WTC11 (cell line): Measurements from ENCODE around the gene CRTC2. TPM values are rescaled to one million over a fixed set of nuclear protein-coding genes. Genes with fewer than 3 reads are reported as not detected.

ENCODE experiments used
- CDX4 ChIP-seq: fragments of 250-450 bp; sonication (Bioruptor Pico); IDR thresholded peaks from 2 replicates; pipeline ENCODE4 v1.9.0; 2021; ENCODE audit warnings: moderate library complexity, mild to moderate bottlenecking, inconsistent platforms, borderline replicate concordance
- E2F4 ChIP-seq: sonication (generic); formaldehyde crosslinking; IDR thresholded peaks from 2 replicates; pipeline ENCODE4 v1.8.1; 2022; ENCODE audit warnings: low read depth, mild to moderate bottlenecking, moderate library complexity, missing genetic modification reagents, borderline replicate concordance
- ELF4 ChIP-seq: sonication (generic); formaldehyde crosslinking; IDR thresholded peaks from 2 replicates; pipeline ENCODE4 v1.8.1; 2022; ENCODE audit warnings: low read depth, mild to moderate bottlenecking, moderate library complexity, missing genetic modification reagents
- GRHL2 ChIP-seq: fragments of 250-450 bp; sonication (Bioruptor Pico); IDR thresholded peaks from 2 replicates; pipeline ENCODE4 v1.8.0; 2022; ENCODE audit warnings: mild to moderate bottlenecking, moderate library complexity; ENCODE audit not compliant: insufficient replicate concordance, severe bottlenecking
- GTF2I ChIP-seq: fragments of 250-450 bp; sonication (Bioruptor Pico); conservative IDR thresholded peaks from 2 replicates; pipeline ENCODE4 v1.4.0; 2021; ENCODE audit warnings: mild to moderate bottlenecking
- HMGA2 ChIP-seq: fragments of 250-450 bp; sonication (Bioruptor Pico); IDR thresholded peaks from 2 replicates; pipeline ENCODE4 v1.4.0; 2021; ENCODE audit warnings: mild to moderate bottlenecking, moderate library complexity
- MAX ChIP-seq: sonication (generic); formaldehyde crosslinking; IDR thresholded peaks from 2 replicates; pipeline ENCODE4 v1.8.0; 2022; ENCODE audit warnings: mild to moderate bottlenecking, missing genetic modification reagents
- NR1H2 ChIP-seq: sonication (generic); formaldehyde crosslinking; IDR thresholded peaks from 2 replicates; pipeline ENCODE4 v1.9.0; 2021; ENCODE audit warnings: mild to moderate bottlenecking, moderate library complexity, missing genetic modification reagents
- PREB ChIP-seq: sonication (generic); formaldehyde crosslinking; IDR thresholded peaks from 2 replicates; pipeline ENCODE4 v1.8.1; 2022; ENCODE audit warnings: mild to moderate bottlenecking, missing genetic modification reagents, moderate library complexity, borderline replicate concordance
- SOX15 ChIP-seq: fragments of 250-450 bp; sonication (Bioruptor Pico); IDR thresholded peaks from 2 replicates; pipeline ENCODE4 v1.9.0; 2021; ENCODE audit warnings: mild to moderate bottlenecking
- SP1 ChIP-seq: sonication (generic); formaldehyde crosslinking; conservative IDR thresholded peaks from 2 replicates; pipeline ENCODE4 v1.8.1; 2022; ENCODE audit warnings: missing genetic modification reagents
- TP53 ChIP-seq: sonication (generic); formaldehyde crosslinking; IDR thresholded peaks from 2 replicates; pipeline ENCODE4 v1.8.1; 2023; ENCODE audit warnings: mild to moderate bottlenecking, missing genetic modification reagents
- ZNF138 ChIP-seq: sonication (generic); formaldehyde crosslinking; conservative IDR thresholded peaks from 2 replicates; pipeline ENCODE4 v1.8.1; 2022; ENCODE audit warnings: mild to moderate bottlenecking, moderate library complexity, missing genetic modification reagents
- ZNF219 ChIP-seq: sonication (generic); formaldehyde crosslinking; IDR thresholded peaks from 2 replicates; pipeline ENCODE4 v1.8.0; 2023; ENCODE audit warnings: missing genetic modification reagents, mild to moderate bottlenecking, borderline replicate concordance
- ZNF232 ChIP-seq: sonication (generic); formaldehyde crosslinking; IDR thresholded peaks from 2 replicates; pipeline ENCODE4 v1.8.0; 2022; ENCODE audit warnings: mild to moderate bottlenecking, missing genetic modification reagents
- ZNF416 ChIP-seq: fragments of 250-450 bp; sonication (Bioruptor Pico); IDR thresholded peaks from 2 replicates; pipeline ENCODE4 v1.9.0; 2021; ENCODE audit warnings: mild to moderate bottlenecking, inconsistent platforms
- ZNF532 ChIP-seq: fragments of 250-450 bp; sonication (Bioruptor Pico); IDR thresholded peaks from 2 replicates; pipeline ENCODE4 v1.9.0; 2021; ENCODE audit warnings: mild to moderate bottlenecking, borderline replicate concordance
- total RNA-seq: library from RNA; stranded (reverse); gene quantifications from 3 replicates; pipeline ENCODE4 v1.2.3, GENCODE V29; 2021
- TF ChIP-seq, protein P1 (sequence below): sonication (generic); formaldehyde crosslinking; conservative IDR thresholded peaks from 2 replicates; pipeline ENCODE4 v1.8.1; 2023; ENCODE audit warnings: mild to moderate bottlenecking, low read depth, missing genetic modification reagents, moderate library complexity
- TF ChIP-seq, protein P2 (sequence below): sonication (generic); formaldehyde crosslinking; IDR thresholded peaks from 2 replicates; pipeline ENCODE4 v1.8.0; 2022; ENCODE audit warnings: mild to moderate bottlenecking, missing genetic modification reagents
- TF ChIP-seq, protein P3 (sequence below): fragments of 250-450 bp; sonication (Bioruptor Pico); IDR thresholded peaks from 2 replicates; pipeline ENCODE4 v1.9.0; 2021; ENCODE audit warnings: mild to moderate bottlenecking
- TF ChIP-seq, protein P4 (sequence below): sonication (generic); formaldehyde crosslinking; IDR thresholded peaks from 2 replicates; pipeline ENCODE4 v1.8.0; 2022; ENCODE audit warnings: mild to moderate bottlenecking, missing genetic modification reagents

CRTC2 gene
- total RNA-seq, 1 experiment from 2014 or later, result 43.7 TPM

DNA sequence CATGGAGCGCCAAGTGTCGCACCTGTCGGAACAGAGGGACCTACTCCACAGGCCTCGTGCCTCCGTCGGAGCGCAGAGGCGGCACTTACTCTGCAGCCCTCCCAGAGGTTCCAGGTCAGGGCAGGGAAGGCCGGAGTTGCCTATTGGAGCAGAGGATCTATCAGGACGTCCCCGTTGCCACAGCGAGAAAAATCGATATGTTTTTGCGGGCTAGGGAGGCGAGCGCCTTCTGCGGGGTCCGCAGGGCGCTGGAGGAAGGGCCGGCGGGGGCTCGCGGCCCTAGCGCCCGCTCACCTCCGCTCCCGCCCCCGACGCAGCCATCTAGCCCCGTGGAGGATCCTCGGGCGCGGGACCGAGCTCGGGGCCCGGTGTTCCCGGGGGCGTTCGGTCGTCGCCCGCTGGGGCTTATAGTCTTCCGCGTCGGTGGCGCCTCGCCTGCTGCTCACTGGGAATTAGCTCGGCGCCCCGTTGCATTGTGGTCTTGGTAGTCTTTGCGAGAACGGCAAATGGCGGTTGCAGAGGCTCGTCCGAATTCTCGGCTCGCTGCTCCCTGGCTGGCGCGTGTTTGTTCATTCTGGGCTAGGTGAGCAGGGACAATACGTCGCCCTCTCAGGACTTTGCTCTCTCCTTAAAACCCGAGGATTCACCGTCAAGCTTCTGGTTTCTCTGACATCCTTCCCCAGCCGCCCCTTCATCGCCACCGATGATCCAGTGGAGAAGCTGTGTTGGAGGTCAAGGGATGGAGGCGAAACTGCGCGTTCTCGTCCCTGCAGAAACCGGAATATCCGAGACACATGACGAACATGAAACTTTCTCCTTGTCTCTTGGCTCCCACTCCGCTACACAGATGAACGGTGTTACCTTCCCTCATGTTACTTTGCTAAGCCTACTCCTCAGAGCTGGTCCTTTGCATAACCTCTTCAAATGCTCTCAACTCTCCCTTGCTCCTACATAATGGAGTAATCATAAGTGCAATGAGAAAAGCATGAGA lies 19.1 kb upstream of the CRTC2 start, which contains the start of gene JTB (continued):
- TF ChIP-seq PREB (CRISPR knock-in tag) (no peak), HMGA2 (CRISPR knock-in tag) (no peak), SP1 (CRISPR knock-in tag) (peak; percentile 66; the same call in 1 of the 2 replicates), MAX (peak; percentile 50; the same call in 1 of the 2 replicates), ZNF138 (CRISPR knock-in tag) (no peak), ELF4 (no peak), NR1H2 (no peak), ZNF232 (CRISPR knock-in tag) (0 out of 2 replicates have a peak, but pooled peaks have one; percentile 15), GRHL2 (CRISPR knock-in tag) (no peak), ZNF416 (CRISPR knock-in tag) (no peak), E2F4 (no peak), TP53 (CRISPR knock-in tag) (no peak; the same call in 1 of the 2 replicates), SOX15 (CRISPR knock-in tag) (no peak), GTF2I (CRISPR knock-in tag) (no peak), CDX4 (no peak), ZNF219 (CRISPR knock-in tag) (peak; percentile 80; the same call in 1 of the 2 replicates), ZNF532 (no peak)
- TF ChIP-seq, protein P1, sequence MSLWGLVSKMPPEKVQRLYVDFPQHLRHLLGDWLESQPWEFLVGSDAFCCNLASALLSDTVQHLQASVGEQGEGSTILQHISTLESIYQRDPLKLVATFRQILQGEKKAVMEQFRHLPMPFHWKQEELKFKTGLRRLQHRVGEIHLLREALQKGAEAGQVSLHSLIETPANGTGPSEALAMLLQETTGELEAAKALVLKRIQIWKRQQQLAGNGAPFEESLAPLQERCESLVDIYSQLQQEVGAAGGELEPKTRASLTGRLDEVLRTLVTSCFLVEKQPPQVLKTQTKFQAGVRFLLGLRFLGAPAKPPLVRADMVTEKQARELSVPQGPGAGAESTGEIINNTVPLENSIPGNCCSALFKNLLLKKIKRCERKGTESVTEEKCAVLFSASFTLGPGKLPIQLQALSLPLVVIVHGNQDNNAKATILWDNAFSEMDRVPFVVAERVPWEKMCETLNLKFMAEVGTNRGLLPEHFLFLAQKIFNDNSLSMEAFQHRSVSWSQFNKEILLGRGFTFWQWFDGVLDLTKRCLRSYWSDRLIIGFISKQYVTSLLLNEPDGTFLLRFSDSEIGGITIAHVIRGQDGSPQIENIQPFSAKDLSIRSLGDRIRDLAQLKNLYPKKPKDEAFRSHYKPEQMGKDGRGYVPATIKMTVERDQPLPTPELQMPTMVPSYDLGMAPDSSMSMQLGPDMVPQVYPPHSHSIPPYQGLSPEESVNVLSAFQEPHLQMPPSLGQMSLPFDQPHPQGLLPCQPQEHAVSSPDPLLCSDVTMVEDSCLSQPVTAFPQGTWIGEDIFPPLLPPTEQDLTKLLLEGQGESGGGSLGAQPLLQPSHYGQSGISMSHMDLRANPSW (CRISPR knock-in tag), result no peak
- TF ChIP-seq, protein P2, sequence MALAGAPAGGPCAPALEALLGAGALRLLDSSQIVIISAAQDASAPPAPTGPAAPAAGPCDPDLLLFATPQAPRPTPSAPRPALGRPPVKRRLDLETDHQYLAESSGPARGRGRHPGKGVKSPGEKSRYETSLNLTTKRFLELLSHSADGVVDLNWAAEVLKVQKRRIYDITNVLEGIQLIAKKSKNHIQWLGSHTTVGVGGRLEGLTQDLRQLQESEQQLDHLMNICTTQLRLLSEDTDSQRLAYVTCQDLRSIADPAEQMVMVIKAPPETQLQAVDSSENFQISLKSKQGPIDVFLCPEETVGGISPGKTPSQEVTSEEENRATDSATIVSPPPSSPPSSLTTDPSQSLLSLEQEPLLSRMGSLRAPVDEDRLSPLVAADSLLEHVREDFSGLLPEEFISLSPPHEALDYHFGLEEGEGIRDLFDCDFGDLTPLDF (CRISPR knock-in tag), result no peak
- TF ChIP-seq, protein P3, sequence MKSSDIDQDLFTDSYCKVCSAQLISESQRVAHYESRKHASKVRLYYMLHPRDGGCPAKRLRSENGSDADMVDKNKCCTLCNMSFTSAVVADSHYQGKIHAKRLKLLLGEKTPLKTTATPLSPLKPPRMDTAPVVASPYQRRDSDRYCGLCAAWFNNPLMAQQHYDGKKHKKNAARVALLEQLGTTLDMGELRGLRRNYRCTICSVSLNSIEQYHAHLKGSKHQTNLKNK, result no peak
- TF ChIP-seq, protein P4, sequence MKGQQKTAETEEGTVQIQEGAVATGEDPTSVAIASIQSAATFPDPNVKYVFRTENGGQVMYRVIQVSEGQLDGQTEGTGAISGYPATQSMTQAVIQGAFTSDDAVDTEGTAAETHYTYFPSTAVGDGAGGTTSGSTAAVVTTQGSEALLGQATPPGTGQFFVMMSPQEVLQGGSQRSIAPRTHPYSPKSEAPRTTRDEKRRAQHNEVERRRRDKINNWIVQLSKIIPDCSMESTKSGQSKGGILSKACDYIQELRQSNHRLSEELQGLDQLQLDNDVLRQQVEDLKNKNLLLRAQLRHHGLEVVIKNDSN (CRISPR knock-in tag), result no peak
